Hepatocyte (in vitro differentiated cells): ENCODE results near the gene BLOC1S2. TPM values are rescaled to one million over a fixed set of nuclear protein-coding genes. Genes with fewer than 3 reads are reported as not detected.

Source experiments
- DNase-seq: peaks from one replicate; pipeline ENCODE4 v3.0.0-alpha.2; 2016; ENCODE audit warnings: low spot score
- H2AFZ ChIP-seq: fragments of 200-600 bp; sonication (generic); 2 replicates; pipeline ENCODE4 v1.6.0; 2016; ENCODE audit warnings: antibody characterized with exemption, mild to moderate bottlenecking
- H3K27ac ChIP-seq: fragments of 200-600 bp; sonication (generic); 2 replicates; pipeline ENCODE4 v1.5.1; 2016; ENCODE audit warnings: mild to moderate bottlenecking
- H3K27me3 ChIP-seq: fragments of 200-600 bp; sonication (generic); 2 replicates; pipeline ENCODE4 v1.6.1; 2016
- H3K36me3 ChIP-seq: fragments of 200-600 bp; sonication (generic); replicated peaks from 2 replicates; pipeline ENCODE4 v1.5.1; 2016; ENCODE audit warnings: low read depth; ENCODE audit not compliant: insufficient read depth
- H3K4me1 ChIP-seq: fragments of 200-600 bp; sonication (generic); 2 replicates; pipeline ENCODE4 v1.5.1; 2016; ENCODE audit warnings: mild to moderate bottlenecking, moderate library complexity; ENCODE audit not compliant: insufficient read depth
- H3K4me2 ChIP-seq: fragments of 200-600 bp; sonication (generic); 2 replicates; pipeline ENCODE4 v1.6.0; 2016
- H3K4me3 ChIP-seq: fragments of 200-600 bp; sonication (generic); 2 replicates; pipeline ENCODE4 v1.5.1; 2016; ENCODE audit warnings: mild to moderate bottlenecking
- H3K79me2 ChIP-seq: fragments of 200-600 bp; sonication (generic); 2 replicates; pipeline ENCODE4 v1.6.0; 2017; ENCODE audit warnings: mild to moderate bottlenecking
- H3K9me2 ChIP-seq: fragments of 200-600 bp; sonication (generic); replicated peaks from 2 replicates; pipeline ENCODE4 v1.6.0; 2017; ENCODE audit warnings: mild to moderate bottlenecking; ENCODE audit not compliant: insufficient read depth
- H3K9me3 ChIP-seq: fragments of 200-600 bp; sonication (generic); 2 replicates; pipeline ENCODE4 v1.5.1; 2016; ENCODE audit warnings: low read depth, mild to moderate bottlenecking
- H4K20me1 ChIP-seq: fragments of 200-600 bp; sonication (generic); 2 replicates; pipeline ENCODE4 v1.6.0; 2016; ENCODE audit warnings: mild to moderate bottlenecking; ENCODE audit not compliant: insufficient read depth, poor library complexity, severe bottlenecking
- CTCF ChIP-seq: fragments of 200-600 bp; sonication (generic); IDR thresholded peaks from 2 replicates; pipeline ENCODE4 v1.5.1; 2016; ENCODE audit warnings: antibody characterized with exemption, mild to moderate bottlenecking; ENCODE audit not compliant: poor library complexity
- EZH2 ChIP-seq: fragments of 200-600 bp; sonication (generic); IDR thresholded peaks from 2 replicates; pipeline ENCODE4 v1.6.1; 2016; ENCODE audit warnings: antibody characterized with exemption, mild to moderate bottlenecking, borderline replicate concordance
- EZH2phosphoT487 ChIP-seq: fragments of 200-600 bp; sonication (generic); IDR thresholded peaks from one replicate; pipeline ENCODE4 v1.6.1; 2018; ENCODE audit warnings: antibody characterized with exemption, mild to moderate bottlenecking, low read depth, moderate library complexity; ENCODE audit not compliant: unreplicated experiment, severe bottlenecking
- WGBS: methylation state at CpG from one replicate; pipeline ENCODE4 v1.1.6; 2016; ENCODE audit warnings: low lambda C conversion rate; ENCODE audit errors: missing lambda C conversion rate; 5-methylcytosine and 5-hydroxymethylcytosine counted together
- polyA plus RNA-seq: library from polyadenylated mRNA; unstranded; fragments of >200 nt; fragmentation: Nextera tagmentation; extraction: Ambion mirVana; gene quantifications from 2 replicates; pipeline ENCODE4 v1.2.1, GENCODE V29; 2016
- total RNA-seq: library from RNA; depleted of rRNA; stranded (reverse); fragments of >200 nt; gene quantifications from 2 replicates; pipeline ENCODE4 v1.2.3, GENCODE V29; 2014

The BLOC1S2 gene
- total RNA-seq (44.1 and 50.1 TPM in 2 replicates), polyA plus RNA-seq (46.7 and 50.4 TPM in 2 replicates)

- Histone ChIP-seq H3K9me2 (no peaks in the 10 kb centered on the region), H3K4me2 (peak within 1 kb of the TSS; percentile 74), H4K20me1 (no peaks in the 10 kb centered on the region), H3K27me3 (no peaks in the 10 kb centered on the region), H3K27ac (peak within 1 kb of the TSS; percentile 90), H3K79me2 (peaks cover 41% of the 10 kb centered on the region), H3K9me3 (no peaks in the 10 kb centered on the region), H3K36me3 (no peaks in the 10 kb centered on the region), H3K4me3 (peak within 1 kb of the TSS; percentile 89), H3K4me1 (no peaks in the 10 kb centered on the region), H2AFZ (peak within 1 kb of the TSS; percentile 70)
- TF ChIP-seq EZH2phosphoT487, result no peak
- no peak for TF ChIP-seq CTCF
- no peak for TF ChIP-seq EZH2
- peak; percentile 93 for DNase-seq
- 4% methylated on average over 55 of the region's 63 CpGs for WGBS
Observed at GRCh38 chr10:100286051-100287033, at the start of gene BLOC1S2. TSS of gene BLOC1S2 (minus strand) at chr10:100286680. CDS start at chr10:100286659, 21 bp downstream.

- DNase-seq, result no peak
- Histone ChIP-seq H3K4me1 (no peaks in the 10 kb centered on the region), H3K27me3 (peaks cover 13% of the 10 kb centered on the region), H3K36me3 (no peaks in the 10 kb centered on the region), H3K4me3 (no peak overlapping the region), H3K27ac (no peak overlapping the region), H2AFZ (no peak overlapping the region), H3K4me2 (no peak overlapping the region), H3K79me2 (no peaks in the 10 kb centered on the region), H3K9me2 (no peaks in the 10 kb centered on the region), H4K20me1 (no peaks in the 10 kb centered on the region), H3K9me3 (no peaks in the 10 kb centered on the region)
- no peak for TF ChIP-seq EZH2
- no peak for TF ChIP-seq EZH2phosphoT487
- TF ChIP-seq CTCF, result no peak
- WGBS, result 83% methylated on average over 9 of the region's 9 CpGs
Observed at GRCh38 chr10:100334762-100335161, 48.3 kb upstream of the BLOC1S2 start.

GRCh38 chr10:100333661-100334440, 47.4 kb upstream of the BLOC1S2 start:
- Histone ChIP-seq H3K27me3 (peaks cover 21% of the 10 kb centered on the region), H3K36me3 (no peaks in the 10 kb centered on the region), H2AFZ (no peak overlapping the region), H3K4me2 (no peak overlapping the region), H3K9me2 (no peaks in the 10 kb centered on the region), H3K79me2 (no peaks in the 10 kb centered on the region), H3K27ac (no peak overlapping the region), H3K4me3 (no peak overlapping the region), H4K20me1 (no peaks in the 10 kb centered on the region), H3K9me3 (no peaks in the 10 kb centered on the region), H3K4me1 (no peaks in the 10 kb centered on the region)
- no peak for DNase-seq
- TF ChIP-seq EZH2 (no peak), CTCF (no peak), EZH2phosphoT487 (no peak)
- 81% methylated on average over 2 of the region's 2 CpGs for WGBS
